GM12878 (cell line): Measurements from ENCODE around the gene DPP3. TPM values are rescaled to one million over a fixed set of nuclear protein-coding genes. Genes with fewer than 3 reads are reported as not detected.

ENCODE experiments used
- ATAC-seq: fragments of 200-7000 bp; cut with Tn5 transposase; 3 replicates; pipeline ENCODE4 v1.9.1; 2020; ENCODE audit warnings: mild to moderate bottlenecking, moderate library complexity
- BruUV-seq: library from RNA; stranded (reverse); fragments of 400-500 nt; replicated peaks from 2 replicates; lab custom pipeline; 2021; lab: Mats Ljungman, UMichigan
- CTCF ChIA-PET: fragments of 300-600 bp; sonication (Branson Sonifier 250); formaldehyde crosslinking; extraction: SDS; loops from one replicate; lab custom pipeline; 2021; ENCODE audit warnings: inconsistent platforms; lab: Yijun Ruan, JAX
- POLR2A ChIA-PET: fragments of 350-600 bp; formaldehyde crosslinking; extraction: SDS; loops from one replicate; lab custom pipeline; 2021; ENCODE audit warnings: inconsistent platforms; lab: Charles Lee
- RAD21 ChIA-PET: fragments of 300-600 bp; sonication (Branson Sonifier 250); formaldehyde crosslinking; loops from one replicate; lab custom pipeline; 2023; ENCODE audit warnings: antibody characterized with exemption; ENCODE audit not compliant: unreplicated experiment; lab: Charles Lee
- SMC1A ChIA-PET: fragments of 300-600 bp; sonication (Branson Sonifier 250); formaldehyde crosslinking; loops from one replicate; lab custom pipeline; 2023; ENCODE audit not compliant: unreplicated experiment, uncharacterized antibody; lab: Charles Lee
- DNase-seq: peaks from one replicate; pipeline ENCODE4 v3.0.0-alpha.2; 2011; ENCODE audit warnings: low read depth, low spot score
- FAIRE-seq: peaks from 3 replicates; lab custom pipeline; 2011; peaks lifted over from hg19 to GRCh38; lab: Jason Lieb, UNC
- H2AFZ ChIP-seq: 2 replicates; pipeline ENCODE4 v1.6.0; 2011; ENCODE audit warnings: low read depth, low read length, control low read depth; ENCODE audit not compliant: control insufficient read depth
- H3K27ac ChIP-seq: 2 replicates; pipeline ENCODE4 v1.5.1; 2011; ENCODE audit warnings: control low read depth; ENCODE audit not compliant: control insufficient read depth, insufficient read depth
- H3K27me3 ChIP-seq, 2 experiments: replicated peaks in 1 of 2; 2 replicates each; pipeline versions ENCODE4 v1.6.0 to v1.6.1; 2011; ENCODE audit warnings: low read length in 1 of 2; ENCODE audit not compliant: control insufficient read depth in 2 of 2, insufficient read depth in 2 of 2
- H3K36me3 ChIP-seq, 2 experiments: 2 replicates each; pipeline ENCODE4 v1.5.1; 2011; ENCODE audit warnings: low read length in 1 of 2; ENCODE audit not compliant: control insufficient read depth in 2 of 2, insufficient read depth in 2 of 2
- H3K4me1 ChIP-seq: 2 replicates; pipeline ENCODE4 v1.6.1; 2011; ENCODE audit warnings: mild to moderate bottlenecking, low read length, moderate library complexity, mixed read lengths; ENCODE audit not compliant: control insufficient read depth, insufficient read depth
- H3K4me2 ChIP-seq: 2 replicates; pipeline ENCODE4 v1.6.0; 2011; ENCODE audit warnings: control low read depth; ENCODE audit not compliant: control insufficient read depth, insufficient read depth
- H3K4me3 ChIP-seq: fragments of 200-600 bp; sonication (generic); 2 replicates; pipeline ENCODE4 v1.5.1; 2016
- H3K79me2 ChIP-seq: 2 replicates; pipeline ENCODE4 v1.6.0; 2011; ENCODE audit warnings: low read length; ENCODE audit not compliant: control insufficient read depth, insufficient read depth
- H3K9ac ChIP-seq: 2 replicates; pipeline ENCODE4 v1.8.0; 2011; ENCODE audit warnings: low read length, control low read depth, mixed read lengths; ENCODE audit not compliant: control insufficient read depth, insufficient read depth
- H3K9me3 ChIP-seq: replicated peaks from 3 replicates; pipeline ENCODE4 v1.5.1; 2011; ENCODE audit warnings: mild to moderate bottlenecking, low read length; ENCODE audit not compliant: control insufficient read depth, insufficient read depth
- H4K20me1 ChIP-seq: 2 replicates; pipeline ENCODE4 v1.6.0; 2011; ENCODE audit not compliant: control insufficient read depth, insufficient read depth
- CHD4 ChIP-seq: fragments of 200-600 bp; sonication (generic); IDR thresholded peaks from 2 replicates; pipeline ENCODE4 v1.6.1; 2016; ENCODE audit warnings: mild to moderate bottlenecking
- HCFC1 ChIP-seq: fragments of 150-350 bp; IDR thresholded peaks from 2 replicates; pipeline ENCODE4 v1.6.1; 2014; ENCODE audit warnings: low read length
- NKRF ChIP-seq: fragments of 450-650 bp; conservative IDR thresholded peaks from 2 replicates; pipeline ENCODE4 v1.6.1; 2017; ENCODE audit warnings: mild to moderate bottlenecking, moderate library complexity
- SKIL ChIP-seq: fragments of 450-650 bp; IDR thresholded peaks from 2 replicates; pipeline ENCODE4 v1.6.1; 2017; ENCODE audit warnings: mild to moderate bottlenecking, low read depth, inconsistent platforms; ENCODE audit not compliant: poor library complexity, severe bottlenecking
- TCF12 ChIP-seq: IDR thresholded peaks from 2 replicates; pipeline ENCODE4 v1.6.1; 2011; ENCODE audit warnings: low read depth, mild to moderate bottlenecking, low read length
- ZNF687 ChIP-seq: fragments of 450-650 bp; IDR thresholded peaks from 2 replicates; pipeline ENCODE4 v1.6.1; 2017; ENCODE audit warnings: mild to moderate bottlenecking, moderate library complexity
- WGBS: methylation state at CpG from one replicate; pipeline ENCODE4 v1.1.6; 2016; ENCODE audit warnings: low lambda C conversion rate; ENCODE audit not compliant: insufficient replicate concordance, insufficient coverage; ENCODE audit errors: missing lambda C conversion rate; 5-methylcytosine and 5-hydroxymethylcytosine counted together
- in situ Hi-C: fragments of 300-500 bp; cut with MboI; formaldehyde crosslinking; loops from 9 replicates; pipeline ENCODE4 v1.14.3; 2018; ENCODE audit warnings: mixed read lengths
- intact Hi-C: fragments of 100-400 bp; cut with micrococcal nuclease; formaldehyde crosslinking; loops from one replicate; pipeline ENCODE4 v1.14.2; 2022; ENCODE audit not compliant: unreplicated experiment
- polyA plus RNA-seq, 11 experiments: library from polyadenylated mRNA; depleted of rRNA in 4 of 11; unstranded in 6 of 11; stranded (reverse) in 5 of 11; fragments of >200 nt; fragmentation: Nextera tagmentation in 4 of 11; fragmentation: Illumina TruSeq in 1 of 11; extraction: Ambion mirVana in 4 of 11; extraction: Trizol in 1 of 11; gene quantifications; 1 replicate in 1 of 11; 2 replicates in 10 of 11; pipeline versions ENCODE4 v1.2.1 to v1.2.3, GENCODE V29; 2011 to 2016; ENCODE audit warnings: inconsistent platforms in 2 of 11, missing spikeins in 2 of 11, low read depth in 1 of 11
- total RNA-seq, 4 experiments: library from RNA; depleted of rRNA in 3 of 4; stranded (reverse); fragments of >200 nt in 3 of 4; fragmentation: Illumina TruSeq in 1 of 4; extraction: Trizol in 1 of 4; gene quantifications; 2 replicates each; pipeline versions ENCODE4 v1.2.1 to v1.2.3, GENCODE V29; 2013 to 2021

Gene DPP3
- total and polyA plus RNA-seq, 10 of the 15 experiments (the other 5 are each of a cell fraction or from before 2014, with no cell fraction given) = 6.0 to 117 (median 78.1) TPM

- FAIRE-seq (no peak), DNase-seq (no peak), ATAC-seq (no peak)
- Histone ChIP-seq H2AFZ (no peak overlapping the region), H3K4me1 (no peaks in the 10 kb centered on the region), H3K4me3 (no peak overlapping the region), H3K27me3 (no peaks in the 10 kb centered on the region), H3K9me3 (no peaks in the 10 kb centered on the region), H3K36me3 (no peaks in the 10 kb centered on the region), H3K79me2 (no peaks in the 10 kb centered on the region), H3K4me2 (no peak overlapping the region), H4K20me1 (no peaks in the 10 kb centered on the region), H3K9ac (no peak overlapping the region), H3K27ac (no peak overlapping the region)
- ChIA-PET CTCF (no interaction called here), POLR2A (interaction anchor here (0.6 kb wide), 1 partner anchor 203 kb away, joined by 3 read pairs; no protein-coding TSS in a partner anchor), RAD21 (no interaction called here), SMC1A (interaction anchor here (1.7 kb wide), 1 partner anchor 127 kb away, joined by 3 read pairs; the partner anchor contains the start of gene RBM4B)
- intact Hi-C loops (no loop called here), in situ Hi-C loops (no loop called here)
- TF ChIP-seq HCFC1 = no peak
- no peak for TF ChIP-seq NKRF
- TF ChIP-seq TCF12 = no peak
- no peak for TF ChIP-seq ZNF687
- no peak for TF ChIP-seq SKIL
- TF ChIP-seq CHD4 = no peak
- no TSS peak for BruUV-seq
- 44% methylated on average over 4 of the region's 4 CpGs for WGBS
Observed at GRCh38 chr11:66550887-66551286, 70.7 kb downstream of the DPP3 start.
